Measurements from ENCODE around the gene B2M.

- no peak for TF ChIP-seq POLR2A (IDR thresholded peaks at IDR 0.05; ENCODE audit: low read length)
- no peak for TF ChIP-seq GATA1 (IDR thresholded peaks at IDR 0.05; ENCODE audit: low read depth, low read length)
Measured at GRCh38 chr15:44670087-44670950, 41.0 kb upstream of the B2M start.

All from erythroblast (primary cell).